Activated CD8-positive, alpha-beta memory T cell treated with anti-CD3 and anti-CD28 coated beads, Interleukin-2, amount 50 U/mL, for 24 hours (primary cell): ENCODE measurements around the gene ECPAS.
"Not testable (repeated sequence)": the region's sequence is repeated elsewhere in the genome, so short reads cannot be mapped to it uniquely, and the experiment has no call there.

ENCODE experiments used
- DNase-seq: peaks from one replicate; pipeline ENCODE4 v3.0.0-alpha.2; 2020; ENCODE audit errors: extremely low read depth

The ECPAS gene

DNA sequence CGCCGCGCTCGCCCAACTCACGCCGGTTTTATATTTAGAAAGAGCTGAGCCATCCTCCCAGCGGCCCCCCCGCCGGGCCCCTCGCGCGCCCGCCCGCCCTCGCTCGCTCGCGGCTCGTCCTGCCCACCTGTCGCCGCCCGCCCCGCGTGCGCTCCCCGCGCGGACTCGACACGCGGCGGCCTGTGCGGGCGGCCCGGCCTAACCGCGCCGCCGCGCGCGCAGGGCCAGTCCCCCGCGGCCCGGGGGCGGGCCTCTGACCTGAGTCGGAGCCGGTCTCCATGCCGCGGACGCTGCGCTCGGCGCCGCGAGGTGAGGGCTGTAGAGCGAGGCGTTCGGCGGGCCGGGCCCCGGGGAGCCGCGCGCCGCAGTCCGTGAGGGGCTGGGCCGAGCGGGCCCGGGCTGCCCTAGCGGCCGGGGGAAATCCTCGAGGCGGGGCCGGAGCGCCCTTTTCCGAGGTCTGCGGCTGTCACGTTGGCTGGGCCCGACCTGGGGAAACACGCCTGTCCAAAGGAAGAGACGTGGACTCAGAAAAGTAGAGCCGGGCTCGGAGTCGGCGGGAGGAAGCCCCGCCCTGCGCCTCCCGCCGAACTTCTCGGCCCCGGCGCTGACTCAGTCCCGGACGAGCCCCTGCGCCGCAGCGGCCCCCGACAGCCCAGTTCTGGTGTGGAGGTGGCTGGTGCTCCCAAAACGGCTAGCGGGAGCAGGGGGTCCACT is at the start of gene ECPAS:
TSS of gene ECPAS (minus strand) at position 526 of the 714 bp plus-strand sequence. CDS start 11,465 bp downstream, outside the sequence.
- no peak for DNase-seq

- no peak for DNase-seq
Measured at GRCh38 chr9:111533099-111533790, 49.1 kb upstream of the ECPAS start.

- no peak for DNase-seq
Measured at GRCh38 chr9:111531716-111532115, 47.5 kb upstream of the ECPAS start.

DNA sequence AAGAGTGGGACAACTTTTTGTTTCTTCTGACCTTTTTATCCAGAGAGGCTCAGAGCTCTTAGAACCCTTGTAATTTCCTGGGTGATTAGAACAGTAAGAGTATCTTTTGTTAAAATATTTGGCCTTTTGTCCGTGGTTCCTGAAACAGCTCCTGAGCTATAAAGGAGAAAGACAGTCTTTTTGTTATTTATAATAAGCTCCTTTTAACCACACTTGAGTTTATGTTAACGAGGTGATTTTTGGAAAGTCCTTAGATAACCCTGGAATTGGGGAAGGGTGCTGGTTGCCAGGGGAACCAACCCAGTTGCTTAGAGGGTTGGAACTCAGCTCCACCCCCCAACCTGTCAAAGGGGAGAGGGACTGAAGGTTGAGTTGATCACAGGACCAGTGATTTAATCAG is 45.6 kb upstream of the ECPAS start:
- no peak for DNase-seq

GRCh38 chr9:111527347-111527746 is 43.2 kb upstream of the ECPAS start:
- DNase-seq, result no peak

- peak; percentile 27 for DNase-seq
Measured at GRCh38 chr9:111525056-111525977, 41.1 kb upstream of the ECPAS start, which contains the start of gene ZNF483. Gene ZNF483, plus strand, starts transcription at chr9:111525179. Its CDS starts 2,217 bp downstream, at chr9:111527396.

- DNase-seq, result no peak
Measured at GRCh38 chr9:111524731-111525055, 40.5 kb upstream of the ECPAS start.

DNA sequence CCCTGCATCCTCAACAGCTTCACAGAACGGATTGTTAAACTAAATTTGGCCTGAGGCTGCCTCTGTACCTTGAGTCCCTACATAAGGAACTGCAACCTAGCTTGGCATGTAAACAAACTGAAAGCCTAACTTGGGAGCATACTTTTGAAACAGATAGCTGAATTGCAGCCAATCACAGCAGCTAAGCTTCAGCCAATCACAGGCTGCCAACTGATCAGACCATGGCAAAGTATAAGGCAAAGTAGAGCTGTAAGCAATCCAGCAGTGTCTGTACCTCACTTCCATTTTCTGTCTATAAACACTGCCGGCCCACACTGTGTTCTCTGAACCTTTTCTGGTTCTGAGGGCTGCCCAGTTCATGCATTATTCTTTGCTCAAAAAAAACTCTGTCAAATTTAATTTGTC is 31.9 kb upstream of the ECPAS start:
- no peak for DNase-seq

DNA sequence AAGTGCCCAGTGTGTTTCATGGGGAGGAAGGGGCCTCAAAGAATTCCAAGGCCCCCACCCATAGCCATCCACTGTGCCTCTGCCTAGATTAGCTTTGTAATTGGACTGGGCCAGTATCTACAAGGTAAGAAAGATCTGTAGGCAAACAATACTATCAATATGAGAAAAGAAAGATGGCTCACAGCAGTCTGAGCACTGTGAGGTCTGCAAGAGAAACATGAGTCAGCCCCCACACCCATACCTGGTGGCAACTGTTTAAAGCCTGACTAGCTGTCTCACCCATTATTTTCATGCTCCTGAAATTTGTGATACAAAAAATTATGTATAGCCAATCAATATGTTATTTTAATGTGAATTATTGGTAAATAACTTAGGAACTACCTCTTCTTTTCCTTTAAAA is 30.8 kb upstream of the ECPAS start:
- DNase-seq, result no peak

GRCh38 chr9:111511581-111511980 is 27.4 kb upstream of the ECPAS start:
- DNase-seq, result not testable (repeated sequence)

DNA sequence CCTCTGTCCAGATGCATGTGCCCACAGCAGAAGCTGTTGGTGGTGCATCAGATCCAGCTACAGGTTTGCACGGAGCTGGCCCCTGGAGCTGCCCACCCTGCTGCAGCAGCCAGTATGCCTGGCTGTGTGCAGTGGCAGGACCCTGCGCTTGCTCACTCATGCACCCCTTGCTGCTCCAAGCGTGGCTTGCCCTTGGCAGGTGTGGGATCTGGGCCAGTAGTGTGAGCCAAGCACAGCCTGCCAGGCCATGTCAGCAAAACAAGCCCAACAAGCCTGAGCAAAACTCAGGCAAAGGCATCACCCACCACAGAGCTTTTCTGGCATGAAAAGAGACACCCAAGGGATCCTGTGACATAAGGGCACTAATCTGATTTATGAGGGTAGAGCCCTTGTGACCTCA is 18.3 kb upstream of the ECPAS start:
- no peak for DNase-seq

DNA sequence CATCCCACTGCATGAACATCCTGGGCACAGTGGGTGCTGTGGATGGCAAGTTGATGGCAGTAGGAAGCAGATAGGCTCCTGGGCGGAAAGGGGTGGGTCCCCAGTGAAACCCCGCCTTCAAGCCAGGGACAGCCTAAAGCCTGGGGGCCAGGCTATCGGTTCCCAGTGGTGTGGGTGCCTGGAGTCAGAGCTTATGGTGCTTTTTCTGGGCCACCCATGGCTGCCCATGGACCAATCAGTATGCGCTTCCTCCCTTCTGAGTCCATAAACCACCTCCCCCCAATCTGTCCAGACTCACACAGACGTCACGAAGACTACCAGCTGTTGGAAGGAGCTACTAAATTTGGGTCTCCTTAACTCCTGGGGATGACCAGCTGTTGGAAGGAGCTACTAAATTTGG is 17.5 kb upstream of the ECPAS start:
- DNase-seq, result no peak

DNA sequence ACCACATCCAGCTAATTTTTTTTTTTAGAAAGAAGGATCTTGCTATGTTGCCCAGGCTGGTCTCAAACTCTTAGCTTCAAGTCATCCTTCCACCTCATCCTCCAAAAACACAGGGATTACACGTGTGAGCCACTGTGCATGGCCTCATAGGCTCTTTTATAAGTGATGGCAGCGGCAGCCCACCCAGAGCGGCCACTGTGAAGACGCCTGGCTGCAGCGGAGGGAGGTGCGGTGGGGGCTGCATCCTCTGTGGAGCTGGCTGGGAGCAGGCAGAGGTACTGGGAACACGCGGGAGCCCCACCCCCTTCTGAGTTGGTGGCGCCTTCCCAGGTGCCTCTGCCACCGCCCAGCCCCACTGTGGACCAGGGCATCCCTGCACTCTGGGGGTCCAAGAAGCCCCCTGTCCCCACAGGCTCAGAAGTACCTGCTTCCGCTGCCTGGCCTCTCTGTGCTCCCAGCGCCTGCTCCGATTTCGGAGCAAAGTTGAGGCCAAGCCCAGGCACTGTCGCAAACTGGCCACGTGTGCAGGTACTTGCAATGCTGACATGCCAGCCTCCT is 16.9 kb upstream of the ECPAS start:
- DNase-seq, result no peak

DNA sequence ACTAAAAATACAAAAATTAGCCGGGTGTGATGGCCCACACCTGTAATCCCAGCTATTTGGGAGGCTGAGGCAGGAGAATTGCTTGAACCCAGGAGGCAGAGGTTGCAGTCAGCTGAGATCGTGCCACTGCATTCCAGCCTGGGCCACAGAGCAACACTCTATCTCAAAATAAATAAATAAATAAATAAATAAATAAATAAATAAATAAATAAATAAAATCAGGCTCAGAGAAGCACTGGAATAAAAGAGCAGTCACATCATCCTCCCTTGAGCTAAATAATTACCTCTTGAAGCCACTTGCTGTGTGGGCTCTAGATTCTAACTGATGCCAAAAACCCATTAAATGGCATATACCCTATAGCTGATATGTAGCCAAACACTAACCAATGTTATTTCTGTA is 13.0 kb upstream of the ECPAS start:
- not testable (repeated sequence) for DNase-seq

DNA sequence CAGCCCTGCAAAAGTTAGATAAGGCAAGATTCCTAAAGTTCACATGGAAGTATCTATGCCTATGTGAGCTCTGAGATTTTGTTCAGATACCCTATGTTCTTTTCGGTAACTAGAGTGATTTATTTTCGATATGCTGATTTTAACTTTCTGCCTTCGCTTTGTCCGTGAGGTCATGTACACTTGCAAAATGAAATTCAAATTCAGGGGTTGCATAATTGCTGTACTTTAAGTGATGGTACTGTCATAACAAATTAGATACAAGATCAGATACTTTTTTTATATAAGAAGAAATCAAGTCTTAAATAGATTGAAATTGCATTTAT is 350 bp upstream of the ECPAS start:
- no peak for DNase-seq

GRCh38 chr9:111483439-111483857 is 735 bp downstream of the ECPAS start:
- DNase-seq, result no peak

GRCh38 chr9:111482694-111483438 is 1.3 kb downstream of the ECPAS start:
- no peak for DNase-seq

DNA sequence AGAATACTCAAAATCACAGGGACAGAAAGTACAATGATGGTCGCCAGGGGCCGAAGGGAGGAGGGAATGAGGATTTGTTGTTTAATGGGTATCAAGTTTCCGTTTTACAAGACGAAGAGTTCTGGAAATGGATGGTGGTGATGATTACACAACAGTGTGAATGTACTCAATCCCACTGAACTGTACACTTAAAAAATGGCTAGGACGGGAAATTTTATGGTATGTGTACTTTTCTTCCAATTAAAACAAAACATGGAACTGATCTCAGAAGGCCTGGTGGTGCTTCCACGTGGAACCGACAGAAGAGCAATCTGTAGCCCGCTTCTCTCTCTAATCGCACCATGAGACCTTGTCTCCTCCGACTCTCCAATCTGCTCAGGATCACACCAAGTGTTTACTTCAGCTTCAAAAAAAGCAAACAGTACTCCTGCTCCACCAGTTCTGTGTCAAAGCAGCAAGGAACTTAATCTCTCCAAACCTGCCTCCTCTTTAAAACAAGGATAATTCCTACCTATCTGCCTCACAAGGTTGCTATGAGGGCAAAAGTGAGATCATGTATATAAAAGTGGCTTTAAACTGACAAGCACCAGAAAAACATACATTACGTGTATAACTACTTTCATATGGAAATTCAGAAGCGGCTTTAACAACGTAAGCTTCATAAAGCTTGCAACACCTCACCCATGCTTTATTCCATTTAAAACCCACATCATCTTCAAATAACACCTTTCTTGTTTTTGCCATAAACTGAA is 2.1 kb downstream of the ECPAS start:
- no peak for DNase-seq

- no peak for DNase-seq
Measured at GRCh38 chr9:111477677-111478076, 6.5 kb downstream of the ECPAS start.

GRCh38 chr9:111475195-111475594 is 9.0 kb downstream of the ECPAS start:
- no peak for DNase-seq

- no peak for DNase-seq
Measured at GRCh38 chr9:111474385-111474784, 9.8 kb downstream of the ECPAS start.
